Fibroblast of lung (primary cell): ENCODE measurements around the gene AK9. TPM values are rescaled to one million over a fixed set of nuclear protein-coding genes. Genes with fewer than 3 reads are reported as not detected.

Source experiments
- DNase-seq, 2 donors: peaks; one replicate each; pipeline versions ENCODE4 v3.0.0 to v3.0.0-alpha.2; 2010; ENCODE audit warnings: low read depth in 2 of 2
- H2AFZ ChIP-seq: 2 replicates; pipeline ENCODE4 v1.5.1; 2012; ENCODE audit warnings: low read length, control low read depth, inconsistent platforms
- H3K27ac ChIP-seq: 2 replicates; pipeline ENCODE4 v1.5.1; 2011; ENCODE audit warnings: low read length, control low read depth; ENCODE audit not compliant: insufficient read depth
- H3K27me3 ChIP-seq: 2 replicates; pipeline ENCODE4 v1.5.1; 2011; ENCODE audit warnings: mild to moderate bottlenecking, low read length; ENCODE audit not compliant: control insufficient read depth, insufficient read depth
- H3K36me3 ChIP-seq: 2 replicates; pipeline ENCODE4 v1.5.1; 2011; ENCODE audit warnings: low read length; ENCODE audit not compliant: control insufficient read depth, insufficient read depth
- H3K4me1 ChIP-seq: 2 replicates; pipeline ENCODE4 v1.5.1; 2011; ENCODE audit warnings: low read length; ENCODE audit not compliant: control insufficient read depth, insufficient read depth; ENCODE audit errors: extremely low read depth
- H3K4me2 ChIP-seq: 2 replicates; pipeline ENCODE4 v1.5.1; 2011; ENCODE audit warnings: low read length, control low read depth; ENCODE audit not compliant: insufficient read depth; ENCODE audit errors: extremely low read depth
- H3K4me3 ChIP-seq, 4 experiments: fragments of 200-600 bp in 1 of 4; sonication (generic) in 1 of 4; replicated peaks in 1 of 4; 2 replicates each; pipeline ENCODE4 v1.5.1; 2011 to 2016; ENCODE audit warnings: low read length in 4 of 4, low read depth in 3 of 4, mild to moderate bottlenecking in 3 of 4, control low read depth in 2 of 4, inconsistent platforms in 1 of 4, mixed read lengths in 1 of 4; ENCODE audit not compliant: insufficient read depth in 1 of 4; ENCODE audit errors: control extremely low read depth in 1 of 4
- H3K79me2 ChIP-seq: 2 replicates; pipeline ENCODE4 v1.5.1; 2012; ENCODE audit warnings: mild to moderate bottlenecking, low read length, inconsistent platforms; ENCODE audit not compliant: control insufficient read depth, insufficient read depth
- H3K9ac ChIP-seq: 2 replicates; pipeline ENCODE4 v1.5.1; 2011; ENCODE audit warnings: mild to moderate bottlenecking, low read length, control low read depth; ENCODE audit not compliant: insufficient read depth
- H3K9me3 ChIP-seq: 2 replicates; pipeline ENCODE4 v1.5.1; 2012; ENCODE audit warnings: low read depth, low read length; ENCODE audit not compliant: control insufficient read depth, insufficient read depth
- H4K20me1 ChIP-seq: 2 replicates; pipeline ENCODE4 v1.5.1; 2011; ENCODE audit warnings: low read length; ENCODE audit not compliant: control insufficient read depth, insufficient read depth; ENCODE audit errors: extremely low read depth
- EZH2 ChIP-seq: IDR thresholded peaks from 2 replicates; pipeline ENCODE4 v1.5.1; 2012; ENCODE audit warnings: low read length, control low read depth, mild to moderate bottlenecking; ENCODE audit errors: missing control alignments
- polyA plus RNA-seq, 2 donors: library from polyadenylated mRNA; depleted of rRNA in 1 of 2; stranded (reverse) in 1 of 2; unstranded in 1 of 2; fragments of >200 nt; gene quantifications; 2 replicates each; pipeline ENCODE4 v1.2.1, GENCODE V29; 2011 to 2012; ENCODE audit warnings: missing spikeins in 1 of 2
- total RNA-seq: library from RNA; depleted of rRNA; stranded (reverse); fragments of >200 nt; gene quantifications from 2 replicates; pipeline ENCODE4 v1.2.1, GENCODE V29; 2014
- TF ChIP-seq, protein P1 (sequence below), 2 donors: IDR thresholded peaks in 1 of 2; conservative IDR thresholded peaks in 1 of 2; 1 replicate in 1 of 2; 2 replicates in 1 of 2; pipeline ENCODE4 v1.5.1; 2011 to 2012; ENCODE audit warnings: low read length in 2 of 2, control low read depth in 1 of 2, inconsistent platforms in 1 of 2, low read depth in 1 of 2, mild to moderate bottlenecking in 1 of 2

The AK9 gene
- total and polyA plus RNA-seq, 2 donors (not counting 1 experiment from before 2014, with no cell fraction given): 4.5 to 10.4 TPM

DNA sequence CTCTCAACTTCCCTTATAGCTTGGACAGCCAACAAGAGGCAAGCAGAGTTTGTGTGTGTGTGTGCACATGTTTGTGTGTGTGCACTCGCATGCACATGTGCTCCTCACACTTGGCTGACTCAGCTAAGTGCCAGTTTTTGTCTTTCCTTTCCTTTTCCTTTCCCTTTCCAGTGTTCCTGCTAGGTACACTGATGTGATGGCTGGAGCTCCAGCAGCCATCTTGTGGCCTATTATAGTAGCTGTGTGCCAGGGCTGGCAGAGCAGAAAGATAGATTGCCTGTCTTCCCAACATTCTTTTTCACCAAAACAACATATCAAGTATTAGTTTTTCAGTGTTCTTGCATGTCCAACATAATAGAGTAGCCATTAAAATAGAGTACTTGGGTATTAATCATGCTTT, 79.5 kb downstream of the AK9 start:
- H3K36me3 ChIP-seq: no peaks in the 10 kb centered on the region
- no peaks in the 10 kb centered on the region for H3K4me1 ChIP-seq
- H2AFZ ChIP-seq: no peak overlapping the region
- no peaks in the 10 kb centered on the region for H3K9me3 ChIP-seq
- DNase-seq: no peak
- H3K27me3 ChIP-seq: no peaks in the 10 kb centered on the region
- H3K27ac ChIP-seq: no peak overlapping the region
- no peak overlapping the region for H3K9ac ChIP-seq
- no peak overlapping the region for H3K4me2 ChIP-seq
- no peak overlapping the region for H3K4me3 ChIP-seq
- H3K79me2 ChIP-seq: no peaks in the 10 kb centered on the region
- TF ChIP-seq EZH2: no peak
- TF ChIP-seq, protein P1, sequence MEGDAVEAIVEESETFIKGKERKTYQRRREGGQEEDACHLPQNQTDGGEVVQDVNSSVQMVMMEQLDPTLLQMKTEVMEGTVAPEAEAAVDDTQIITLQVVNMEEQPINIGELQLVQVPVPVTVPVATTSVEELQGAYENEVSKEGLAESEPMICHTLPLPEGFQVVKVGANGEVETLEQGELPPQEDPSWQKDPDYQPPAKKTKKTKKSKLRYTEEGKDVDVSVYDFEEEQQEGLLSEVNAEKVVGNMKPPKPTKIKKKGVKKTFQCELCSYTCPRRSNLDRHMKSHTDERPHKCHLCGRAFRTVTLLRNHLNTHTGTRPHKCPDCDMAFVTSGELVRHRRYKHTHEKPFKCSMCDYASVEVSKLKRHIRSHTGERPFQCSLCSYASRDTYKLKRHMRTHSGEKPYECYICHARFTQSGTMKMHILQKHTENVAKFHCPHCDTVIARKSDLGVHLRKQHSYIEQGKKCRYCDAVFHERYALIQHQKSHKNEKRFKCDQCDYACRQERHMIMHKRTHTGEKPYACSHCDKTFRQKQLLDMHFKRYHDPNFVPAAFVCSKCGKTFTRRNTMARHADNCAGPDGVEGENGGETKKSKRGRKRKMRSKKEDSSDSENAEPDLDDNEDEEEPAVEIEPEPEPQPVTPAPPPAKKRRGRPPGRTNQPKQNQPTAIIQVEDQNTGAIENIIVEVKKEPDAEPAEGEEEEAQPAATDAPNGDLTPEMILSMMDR (conservative IDR thresholded peaks at IDR 0.05 in 1 of 2, IDR thresholded peaks at IDR 0.05 in 1 of 2; ENCODE audit: low read depth in 1 of 2, low read length in 2 of 2): no peak
- no peaks in the 10 kb centered on the region for H4K20me1 ChIP-seq

DNA sequence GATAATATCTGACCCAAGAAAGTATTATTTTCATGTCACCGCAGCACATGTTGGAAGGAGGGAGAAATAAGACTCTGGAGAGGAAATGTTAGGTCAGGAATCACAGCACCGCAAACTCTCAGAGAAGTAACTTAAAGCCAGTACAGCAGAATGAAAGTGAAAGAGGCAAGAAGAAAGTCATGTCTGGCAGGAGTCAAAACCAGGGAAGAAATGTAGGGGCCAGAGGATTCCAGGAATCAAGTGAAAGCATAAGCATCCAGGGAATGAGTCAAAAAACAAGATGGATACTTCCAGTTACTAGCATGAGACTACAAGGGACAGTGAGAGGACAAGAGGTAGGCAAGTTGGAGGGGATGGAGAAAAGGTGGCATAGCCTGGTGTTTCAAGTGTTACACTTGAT, 80.4 kb downstream of the AK9 start:
- no peak for DNase-seq
- no peak overlapping the region for H3K4me2 ChIP-seq
- H3K36me3 ChIP-seq: no peaks in the 10 kb centered on the region
- H3K4me3 ChIP-seq: no peak overlapping the region
- no peak overlapping the region for H3K27ac ChIP-seq
- H3K9ac ChIP-seq: no peak overlapping the region
- H3K79me2 ChIP-seq: no peaks in the 10 kb centered on the region
- H4K20me1 ChIP-seq: no peaks in the 10 kb centered on the region
- no peak for TF ChIP-seq EZH2
- TF ChIP-seq, protein P1 (conservative IDR thresholded peaks at IDR 0.05 in 1 of 2, IDR thresholded peaks at IDR 0.05 in 1 of 2; ENCODE audit: low read depth in 1 of 2, low read length in 2 of 2): no peak
- no peaks in the 10 kb centered on the region for H3K9me3 ChIP-seq
- no peaks in the 10 kb centered on the region for H3K27me3 ChIP-seq
- H2AFZ ChIP-seq: peak overlapping the region; percentile 74
- H3K4me1 ChIP-seq: no peaks in the 10 kb centered on the region

DNA sequence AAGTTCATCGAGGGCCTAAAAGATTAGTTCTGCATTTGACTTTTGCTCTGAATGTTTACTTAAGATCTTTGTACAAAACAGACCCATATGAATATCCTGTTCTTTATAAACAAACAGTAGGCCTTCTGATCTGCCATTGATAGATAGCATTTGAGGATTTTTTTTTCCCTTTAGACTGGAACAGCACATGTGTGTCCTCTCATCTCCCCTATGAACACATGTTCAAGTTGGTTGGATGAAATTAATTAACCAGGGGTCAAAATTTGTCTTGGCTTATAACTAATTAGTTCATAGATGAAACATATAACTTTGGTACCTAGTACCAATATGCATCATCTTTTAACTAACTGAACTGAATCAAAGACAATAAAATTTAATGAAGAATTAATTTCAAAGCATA, 81.3 kb downstream of the AK9 start:
- DNase-seq: no peak
- Histone ChIP-seq H3K27ac (no peak overlapping the region), H3K9me3 (no peaks in the 10 kb centered on the region), H3K4me1 (no peaks in the 10 kb centered on the region), H3K36me3 (no peaks in the 10 kb centered on the region), H3K4me2 (no peak overlapping the region), H2AFZ (no peak overlapping the region), H4K20me1 (no peaks in the 10 kb centered on the region), H3K4me3 (no peak overlapping the region), H3K79me2 (no peaks in the 10 kb centered on the region), H3K27me3 (no peaks in the 10 kb centered on the region), H3K9ac (no peak overlapping the region)
- TF ChIP-seq, protein P1 (conservative IDR thresholded peaks at IDR 0.05 in 1 of 2, IDR thresholded peaks at IDR 0.05 in 1 of 2; ENCODE audit: low read depth in 1 of 2, low read length in 2 of 2): no peak
- no peak for TF ChIP-seq EZH2
